Neural progenitor cell (in vitro differentiated cells): ENCODE data around the gene GARIN5B. TPM values are rescaled to one million over a fixed set of nuclear protein-coding genes. Genes with fewer than 3 reads are reported as not detected.

ENCODE experiments used
- DNase-seq: peaks from one replicate; pipeline ENCODE4 v3.0.0-alpha.2; 2016; ENCODE audit warnings: low spot score
- H2AFZ ChIP-seq: fragments of 200-600 bp; sonication (generic); replicated peaks from 2 replicates; pipeline ENCODE4 v1.6.1; 2016; ENCODE audit warnings: antibody characterized with exemption
- H3F3A ChIP-seq: fragments of 200-600 bp; sonication (generic); 2 replicates; pipeline ENCODE4 v1.6.1; 2016; ENCODE audit warnings: antibody characterized with exemption, low read depth
- H3K27ac ChIP-seq: fragments of 200-600 bp; sonication (generic); 2 replicates; pipeline ENCODE4 v1.5.1; 2016; ENCODE audit warnings: mild to moderate bottlenecking
- H3K27me3 ChIP-seq: fragments of 200-600 bp; sonication (generic); 2 replicates; pipeline ENCODE4 v1.6.1; 2016; ENCODE audit warnings: mild to moderate bottlenecking, moderate library complexity
- H3K36me3 ChIP-seq: fragments of 200-600 bp; sonication (generic); 2 replicates; pipeline ENCODE4 v1.5.1; 2016
- H3K4me1 ChIP-seq: fragments of 200-600 bp; sonication (generic); 2 replicates; pipeline ENCODE4 v1.6.1; 2016; ENCODE audit warnings: mixed run types
- H3K4me2 ChIP-seq: fragments of 200-600 bp; sonication (generic); 2 replicates; pipeline ENCODE4 v1.6.1; 2016
- H3K4me3 ChIP-seq: fragments of 200-600 bp; sonication (generic); 2 replicates; pipeline ENCODE4 v1.5.1; 2016
- H3K79me2 ChIP-seq: fragments of 200-600 bp; sonication (generic); 2 replicates; pipeline ENCODE4 v1.6.1; 2016; ENCODE audit warnings: low read depth
- H3K9ac ChIP-seq: fragments of 200-600 bp; sonication (generic); 2 replicates; pipeline ENCODE4 v1.6.1; 2016
- H3K9me3 ChIP-seq: fragments of 200-600 bp; sonication (generic); 2 replicates; pipeline ENCODE4 v1.5.1; 2016; ENCODE audit warnings: low read depth
- H4K20me1 ChIP-seq: fragments of 200-600 bp; sonication (generic); 2 replicates; pipeline ENCODE4 v1.6.1; 2016; ENCODE audit warnings: low read depth
- H3K27ac Mint-ChIP-seq: 3 replicates; pipeline ENCODE4 v1.8.0; 2021; ENCODE audit warnings: mixed read lengths
- H3K27me3 Mint-ChIP-seq: 2 replicates; pipeline ENCODE4 v1.8.0; 2022; ENCODE audit warnings: low read depth, mild to moderate bottlenecking, inconsistent platforms, moderate library complexity, mixed read lengths; ENCODE audit not compliant: insufficient read depth
- H3K36me3 Mint-ChIP-seq: 3 replicates; pipeline ENCODE4 v1.8.0; 2021; ENCODE audit warnings: mixed read lengths
- H3K4me1 Mint-ChIP-seq: 3 replicates; pipeline ENCODE4 v1.8.0; 2021; ENCODE audit warnings: mixed read lengths
- H3K4me3 Mint-ChIP-seq: 3 replicates; pipeline ENCODE4 v1.8.0; 2021; ENCODE audit warnings: mild to moderate bottlenecking, moderate library complexity, mixed read lengths
- H3K9me3 Mint-ChIP-seq: 3 replicates; pipeline ENCODE4 v1.8.0; 2020; ENCODE audit warnings: mixed read lengths
- EZH2 ChIP-seq: fragments of 200-600 bp; sonication (generic); IDR thresholded peaks from 2 replicates; pipeline ENCODE4 v1.6.1; 2017; ENCODE audit warnings: antibody characterized with exemption, mild to moderate bottlenecking, moderate library complexity
- EZH2phosphoT487 ChIP-seq: fragments of 200-600 bp; sonication (generic); IDR thresholded peaks from 2 replicates; pipeline ENCODE4 v1.6.1; 2017; ENCODE audit warnings: antibody characterized with exemption
- total RNA-seq: library from RNA; depleted of rRNA; stranded (reverse); fragments of >200 nt; gene quantifications from 2 replicates; pipeline ENCODE4 v1.2.3, GENCODE V29; 2015; ENCODE audit warnings: low replicate concordance
- TF ChIP-seq, protein P1 (sequence below): fragments of 200-600 bp; sonication (generic); IDR thresholded peaks from 2 replicates; pipeline ENCODE4 v1.5.1; 2017; ENCODE audit warnings: antibody characterized with exemption, mild to moderate bottlenecking

GARIN5B gene
- total RNA-seq, 1 donor from 2014 or later = not detected

DNA sequence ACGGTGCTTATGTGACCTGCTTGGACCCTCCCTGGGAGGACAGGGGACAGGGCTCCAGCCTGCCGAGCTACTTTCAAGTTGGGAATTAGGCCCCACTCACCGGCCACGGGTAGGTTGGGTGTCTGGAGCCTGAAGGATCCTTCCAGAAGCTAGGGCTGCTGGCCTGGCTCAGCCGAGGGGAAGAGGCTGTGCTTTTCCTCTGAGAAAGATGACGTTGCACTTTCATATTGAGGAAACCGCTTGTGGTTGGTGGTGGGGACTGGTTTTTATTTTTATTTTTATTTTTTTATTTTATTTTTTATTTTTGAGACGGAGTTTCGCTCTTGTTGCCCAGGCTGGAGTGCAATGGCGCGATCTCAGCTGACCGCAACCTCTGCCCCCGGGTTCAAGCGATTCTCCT lies 37.9 kb downstream of the GARIN5B start, which contains the start of gene TMEM150B:
Gene TMEM150B (minus strand): TSS at position 170 of the 400 bp plus-strand sequence. CDS start 4,305 bp downstream, outside the sequence.
- no peaks in the 10 kb centered on the region for H3K79me2 ChIP-seq
- TF ChIP-seq EZH2phosphoT487 (no peak), EZH2 (no peak)
- TF ChIP-seq, protein P1, sequence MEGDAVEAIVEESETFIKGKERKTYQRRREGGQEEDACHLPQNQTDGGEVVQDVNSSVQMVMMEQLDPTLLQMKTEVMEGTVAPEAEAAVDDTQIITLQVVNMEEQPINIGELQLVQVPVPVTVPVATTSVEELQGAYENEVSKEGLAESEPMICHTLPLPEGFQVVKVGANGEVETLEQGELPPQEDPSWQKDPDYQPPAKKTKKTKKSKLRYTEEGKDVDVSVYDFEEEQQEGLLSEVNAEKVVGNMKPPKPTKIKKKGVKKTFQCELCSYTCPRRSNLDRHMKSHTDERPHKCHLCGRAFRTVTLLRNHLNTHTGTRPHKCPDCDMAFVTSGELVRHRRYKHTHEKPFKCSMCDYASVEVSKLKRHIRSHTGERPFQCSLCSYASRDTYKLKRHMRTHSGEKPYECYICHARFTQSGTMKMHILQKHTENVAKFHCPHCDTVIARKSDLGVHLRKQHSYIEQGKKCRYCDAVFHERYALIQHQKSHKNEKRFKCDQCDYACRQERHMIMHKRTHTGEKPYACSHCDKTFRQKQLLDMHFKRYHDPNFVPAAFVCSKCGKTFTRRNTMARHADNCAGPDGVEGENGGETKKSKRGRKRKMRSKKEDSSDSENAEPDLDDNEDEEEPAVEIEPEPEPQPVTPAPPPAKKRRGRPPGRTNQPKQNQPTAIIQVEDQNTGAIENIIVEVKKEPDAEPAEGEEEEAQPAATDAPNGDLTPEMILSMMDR = no peak
- no peaks in the 10 kb centered on the region for H3K36me3 ChIP-seq
- H3K27ac ChIP-seq = no peak within 1 kb of the TSS
- no peak for DNase-seq
- Mint-ChIP-seq H3K27me3 (peaks cover 4% of the 10 kb centered on the region), H3K4me1 (peaks cover 3% of the 10 kb centered on the region), H3K27ac (peak within 1 kb of the TSS; percentile 54), H3K9me3 (peaks cover 2% of the 10 kb centered on the region), H3K4me3 (no peak within 1 kb of the TSS), H3K36me3 (no peaks in the 10 kb centered on the region)
- H3K4me2 ChIP-seq = no peak within 1 kb of the TSS
- H3K4me3 ChIP-seq = no peak within 1 kb of the TSS
- H3K9me3 ChIP-seq = no peaks in the 10 kb centered on the region
- no peaks in the 10 kb centered on the region for H3K4me1 ChIP-seq
- no peak within 1 kb of the TSS for H2AFZ ChIP-seq
- no peaks in the 10 kb centered on the region for H3F3A ChIP-seq
- H3K27me3 ChIP-seq = no peaks in the 10 kb centered on the region
- no peaks in the 10 kb centered on the region for H4K20me1 ChIP-seq
- H3K9ac ChIP-seq = no peak within 1 kb of the TSS

DNA sequence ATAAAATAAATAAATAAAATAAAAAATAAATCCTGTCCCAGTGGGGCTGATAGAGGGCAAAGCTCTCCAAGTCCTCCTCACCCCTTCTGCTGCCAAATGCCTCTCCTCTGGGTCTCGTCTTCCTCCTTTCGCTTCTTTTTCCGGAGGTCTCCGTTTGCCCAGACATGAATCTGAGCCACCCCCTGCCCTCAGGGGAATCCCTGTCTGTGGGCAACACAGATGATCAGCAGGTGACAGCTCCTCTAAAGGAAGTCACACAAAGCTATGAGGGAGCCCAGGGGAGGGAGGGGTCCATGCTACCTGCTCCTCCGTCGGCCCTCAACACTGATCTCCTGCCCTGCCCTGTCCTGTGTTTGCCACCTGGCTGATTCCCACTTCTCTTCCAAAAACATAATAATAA lies 38.4 kb downstream of the GARIN5B start:
- Mint-ChIP-seq H3K9me3 (peaks cover 2% of the 10 kb centered on the region), H3K4me1 (peaks cover 3% of the 10 kb centered on the region), H3K27me3 (peaks cover 7% of the 10 kb centered on the region), H3K27ac (peak overlapping the region; percentile 54), H3K36me3 (no peaks in the 10 kb centered on the region), H3K4me3 (no peak overlapping the region)
- Histone ChIP-seq H3K4me3 (no peak overlapping the region), H3K79me2 (no peaks in the 10 kb centered on the region), H3K4me2 (no peak overlapping the region), H3K27ac (no peak overlapping the region), H3K9me3 (no peaks in the 10 kb centered on the region), H3K27me3 (no peaks in the 10 kb centered on the region), H4K20me1 (no peaks in the 10 kb centered on the region), H3F3A (no peaks in the 10 kb centered on the region), H3K4me1 (no peaks in the 10 kb centered on the region), H3K9ac (no peak overlapping the region), H2AFZ (no peak overlapping the region), H3K36me3 (no peaks in the 10 kb centered on the region)
- no peak for DNase-seq
- TF ChIP-seq, protein P1 = no peak
- TF ChIP-seq EZH2phosphoT487 (no peak), EZH2 (no peak)

DNA sequence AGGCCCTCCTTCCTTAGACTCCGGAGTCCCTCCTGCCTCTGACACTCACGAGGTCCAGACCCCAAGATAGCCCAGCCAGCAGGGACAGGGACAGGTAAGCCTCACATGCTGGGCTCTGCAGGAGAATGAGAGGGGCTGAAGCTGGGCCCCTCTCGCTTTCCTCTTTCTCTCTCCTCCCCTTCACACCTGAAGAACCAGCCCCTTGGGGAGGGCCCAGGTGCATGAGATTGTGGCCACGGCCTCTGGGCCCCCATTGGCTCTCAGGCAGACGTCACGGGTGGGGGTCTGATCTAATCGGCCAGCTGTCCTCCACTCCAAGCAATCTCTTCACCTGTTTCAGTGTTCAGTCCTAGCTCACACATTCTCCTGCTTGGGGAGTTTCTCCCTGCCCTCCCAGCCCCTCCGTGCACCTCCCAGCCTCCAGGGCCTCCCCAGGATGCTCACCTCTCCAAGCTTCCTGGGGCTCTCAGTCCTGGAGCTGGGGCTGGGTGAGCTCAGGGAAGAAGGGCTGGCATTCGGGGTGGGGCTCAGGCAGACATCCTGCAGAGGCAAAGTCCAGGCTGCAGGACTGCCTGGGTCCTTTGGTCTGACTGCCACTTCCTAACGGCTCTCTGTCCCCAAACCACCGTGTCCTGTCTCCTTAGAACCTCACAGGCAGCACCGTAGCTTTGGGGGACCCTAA lies 40.7 kb downstream of the GARIN5B start:
- H3K36me3 Mint-ChIP-seq = no peaks in the 10 kb centered on the region
- H3K4me3 Mint-ChIP-seq = peak overlapping the region; percentile 76
- no peak overlapping the region for H2AFZ ChIP-seq
- H3K9ac ChIP-seq = no peak overlapping the region
- no peaks in the 10 kb centered on the region for H3K9me3 Mint-ChIP-seq
- H3K9me3 ChIP-seq = no peaks in the 10 kb centered on the region
- H3K27ac ChIP-seq = no peak overlapping the region
- no peak overlapping the region for H3K4me3 ChIP-seq
- no peaks in the 10 kb centered on the region for H3K36me3 ChIP-seq
- no peak for DNase-seq
- TF ChIP-seq EZH2 = no peak
- no peaks in the 10 kb centered on the region for H3K4me1 ChIP-seq
- no peaks in the 10 kb centered on the region for H3K27me3 ChIP-seq
- H3K79me2 ChIP-seq = no peaks in the 10 kb centered on the region
- peaks cover 3% of the 10 kb centered on the region for H3K4me1 Mint-ChIP-seq
- H3F3A ChIP-seq = no peaks in the 10 kb centered on the region
- peak overlapping the region; percentile 50 for H3K27ac Mint-ChIP-seq
- H3K4me2 ChIP-seq = no peak overlapping the region
- no peaks in the 10 kb centered on the region for H4K20me1 ChIP-seq
- peaks cover 7% of the 10 kb centered on the region for H3K27me3 Mint-ChIP-seq

DNA sequence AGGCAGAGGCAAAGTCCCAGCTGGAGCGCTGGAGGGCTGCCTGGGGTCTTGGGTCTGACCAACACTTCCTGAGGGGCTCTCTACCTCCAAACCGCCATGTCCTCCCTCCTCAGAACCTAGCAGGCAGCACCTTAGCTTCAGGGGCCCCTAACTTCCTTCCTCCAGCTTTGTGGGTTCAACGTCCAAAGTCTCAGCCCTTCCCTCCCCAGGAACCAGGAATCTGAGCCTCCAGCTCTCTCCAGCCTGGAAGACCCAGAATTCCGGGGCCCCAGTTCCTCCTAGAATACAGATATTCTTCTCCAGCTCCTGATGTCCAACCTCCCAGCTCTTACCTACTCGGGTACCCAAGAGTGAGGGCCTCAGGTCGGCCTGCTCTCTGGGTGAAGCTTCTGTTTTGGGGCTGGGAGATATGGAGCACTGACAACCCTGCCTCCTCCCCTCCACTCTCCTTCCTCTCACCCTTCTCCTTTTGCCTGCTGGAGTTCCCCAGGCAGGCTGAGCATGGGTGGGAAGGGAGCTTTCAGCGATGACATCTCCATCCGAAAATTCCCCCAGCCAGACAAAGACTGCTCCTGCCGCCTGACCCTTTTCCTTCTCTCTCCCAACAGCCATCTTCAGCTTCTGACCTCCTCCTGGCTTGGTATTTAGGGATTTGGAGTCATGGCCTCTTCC lies 41.5 kb downstream of the GARIN5B start:
- Histone ChIP-seq H3K9me3 (no peaks in the 10 kb centered on the region), H3F3A (no peaks in the 10 kb centered on the region), H3K79me2 (no peaks in the 10 kb centered on the region), H3K27ac (no peak overlapping the region), H3K27me3 (no peaks in the 10 kb centered on the region), H2AFZ (no peak overlapping the region), H3K4me2 (no peak overlapping the region), H3K36me3 (no peaks in the 10 kb centered on the region), H3K9ac (no peak overlapping the region), H3K4me3 (no peak overlapping the region), H4K20me1 (no peaks in the 10 kb centered on the region), H3K4me1 (no peaks in the 10 kb centered on the region)
- H3K27ac Mint-ChIP-seq = peak overlapping the region; percentile 50
- TF ChIP-seq EZH2phosphoT487 (no peak), EZH2 (no peak)
- TF ChIP-seq, protein P1 = no peak
- H3K27me3 Mint-ChIP-seq = peaks cover 6% of the 10 kb centered on the region
- peak overlapping the region; percentile 21 for H3K4me3 Mint-ChIP-seq
- no peak for DNase-seq
- peaks cover 3% of the 10 kb centered on the region for H3K4me1 Mint-ChIP-seq
- H3K9me3 Mint-ChIP-seq = no peaks in the 10 kb centered on the region
- H3K36me3 Mint-ChIP-seq = no peaks in the 10 kb centered on the region
